WTC11 (cell line): Measurements from ENCODE around the gene DAD1. TPM values are rescaled to one million over a fixed set of nuclear protein-coding genes. Genes with fewer than 3 reads are reported as not detected.

ENCODE experiments used
- ATAC-seq: fragments of 200-7000 bp; cut with Tn5 transposase; 2 replicates; pipeline ENCODE4 v1.10.0; 2021; ENCODE audit warnings: mild to moderate bottlenecking, moderate library complexity
- CTCF ChIA-PET: fragments of 300-600 bp; sonication (Branson Sonifier 250); formaldehyde crosslinking; loops from one replicate; lab custom pipeline; 2021; ENCODE audit warnings: antibody characterized with exemption; lab: Charles Lee
- POLR2A ChIA-PET: fragments of 350-600 bp; sonication (Branson Sonifier 250); formaldehyde crosslinking; loops from one replicate; lab custom pipeline; 2021; ENCODE audit warnings: antibody characterized with exemption; lab: Charles Lee
- DNase-seq: peaks from one replicate; pipeline ENCODE4 v3.0.0; 2021; ENCODE audit warnings: low spot score
- H3K27ac Mint-ChIP-seq: 2 replicates; pipeline ENCODE4 v1.8.0; 2021; ENCODE audit warnings: mixed read lengths
- H3K27me3 Mint-ChIP-seq: 2 replicates; pipeline ENCODE4 v1.8.0; 2021; ENCODE audit warnings: low read depth, mild to moderate bottlenecking, moderate library complexity, mixed read lengths
- H3K36me3 Mint-ChIP-seq: 2 replicates; pipeline ENCODE4 v1.8.0; 2021; ENCODE audit warnings: mixed read lengths
- H3K4me1 Mint-ChIP-seq: 2 replicates; pipeline ENCODE4 v1.8.0; 2022; ENCODE audit warnings: mixed read lengths
- H3K4me3 Mint-ChIP-seq: 2 replicates; pipeline ENCODE4 v1.8.0; 2021; ENCODE audit warnings: mild to moderate bottlenecking, moderate library complexity, mixed read lengths
- H3K9me3 Mint-ChIP-seq: 2 replicates; pipeline ENCODE4 v1.8.0; 2021; ENCODE audit warnings: mixed read lengths
- ELF4 ChIP-seq: sonication (generic); formaldehyde crosslinking; IDR thresholded peaks from 2 replicates; pipeline ENCODE4 v1.8.1; 2022; ENCODE audit warnings: low read depth, mild to moderate bottlenecking, moderate library complexity, missing genetic modification reagents
- EMX1 ChIP-seq: fragments of 250-450 bp; sonication (Bioruptor Pico); IDR thresholded peaks from 2 replicates; pipeline ENCODE4 v1.8.0; 2021; ENCODE audit warnings: mild to moderate bottlenecking
- IRF2 ChIP-seq: sonication (generic); formaldehyde crosslinking; IDR thresholded peaks from 2 replicates; pipeline ENCODE4 v1.8.0; 2022; ENCODE audit warnings: low read depth, missing genetic modification reagents, borderline replicate concordance
- MXD4 ChIP-seq: fragments of 250-450 bp; sonication (Bioruptor Pico); IDR thresholded peaks from 2 replicates; pipeline ENCODE4 v1.8.0; 2021; ENCODE audit warnings: mild to moderate bottlenecking, moderate library complexity, borderline replicate concordance
- NFE2L1 ChIP-seq: sonication (generic); formaldehyde crosslinking; IDR thresholded peaks from 2 replicates; pipeline ENCODE4 v1.8.1; 2023; ENCODE audit warnings: missing genetic modification reagents
- NFYB ChIP-seq: sonication (generic); formaldehyde crosslinking; conservative IDR thresholded peaks from 2 replicates; pipeline ENCODE4 v1.8.0; 2022; ENCODE audit warnings: low read depth, missing genetic modification reagents
- OVOL2 ChIP-seq: fragments of 250-450 bp; sonication (Bioruptor Pico); IDR thresholded peaks from 2 replicates; pipeline ENCODE4 v1.9.0; 2021; ENCODE audit warnings: mild to moderate bottlenecking, borderline replicate concordance
- ZNF423 ChIP-seq: fragments of 250-450 bp; sonication (Bioruptor Pico); IDR thresholded peaks from 2 replicates; pipeline ENCODE4 v2.1.2; 2022; ENCODE audit warnings: mild to moderate bottlenecking, moderate library complexity
- ZNF671 ChIP-seq: fragments of 250-450 bp; sonication (Bioruptor Pico); IDR thresholded peaks from 2 replicates; pipeline ENCODE4 v1.8.0; 2021; ENCODE audit warnings: mild to moderate bottlenecking
- total RNA-seq: library from RNA; stranded (reverse); gene quantifications from 3 replicates; pipeline ENCODE4 v1.2.3, GENCODE V29; 2021
- TF ChIP-seq, protein P1 (sequence below): sonication (generic); formaldehyde crosslinking; IDR thresholded peaks from 2 replicates; pipeline ENCODE4 v1.8.0; 2023; ENCODE audit warnings: mild to moderate bottlenecking, missing genetic modification reagents
- TF ChIP-seq, protein P2 (sequence below): fragments of 200-600 bp; IDR thresholded peaks from 2 replicates; pipeline ENCODE4 v1.8.0; 2022; ENCODE audit warnings: antibody characterized with exemption
- TF ChIP-seq, protein P3 (sequence below): sonication (generic); formaldehyde crosslinking; IDR thresholded peaks from 2 replicates; pipeline ENCODE4 v1.8.1; 2023; ENCODE audit warnings: mild to moderate bottlenecking, missing genetic modification reagents, moderate library complexity
- TF ChIP-seq, protein P4 (sequence below): sonication (generic); formaldehyde crosslinking; IDR thresholded peaks from 2 replicates; pipeline ENCODE4 v1.8.1; 2022; ENCODE audit warnings: low read depth, missing genetic modification reagents, borderline replicate concordance
- TF ChIP-seq, protein P5 (sequence below): sonication (generic); formaldehyde crosslinking; IDR thresholded peaks from 2 replicates; pipeline ENCODE4 v1.8.1; 2023; ENCODE audit warnings: mild to moderate bottlenecking, missing genetic modification reagents

The DAD1 gene
- total RNA-seq, 1 experiment from 2014 or later, result 125 TPM

DNA sequence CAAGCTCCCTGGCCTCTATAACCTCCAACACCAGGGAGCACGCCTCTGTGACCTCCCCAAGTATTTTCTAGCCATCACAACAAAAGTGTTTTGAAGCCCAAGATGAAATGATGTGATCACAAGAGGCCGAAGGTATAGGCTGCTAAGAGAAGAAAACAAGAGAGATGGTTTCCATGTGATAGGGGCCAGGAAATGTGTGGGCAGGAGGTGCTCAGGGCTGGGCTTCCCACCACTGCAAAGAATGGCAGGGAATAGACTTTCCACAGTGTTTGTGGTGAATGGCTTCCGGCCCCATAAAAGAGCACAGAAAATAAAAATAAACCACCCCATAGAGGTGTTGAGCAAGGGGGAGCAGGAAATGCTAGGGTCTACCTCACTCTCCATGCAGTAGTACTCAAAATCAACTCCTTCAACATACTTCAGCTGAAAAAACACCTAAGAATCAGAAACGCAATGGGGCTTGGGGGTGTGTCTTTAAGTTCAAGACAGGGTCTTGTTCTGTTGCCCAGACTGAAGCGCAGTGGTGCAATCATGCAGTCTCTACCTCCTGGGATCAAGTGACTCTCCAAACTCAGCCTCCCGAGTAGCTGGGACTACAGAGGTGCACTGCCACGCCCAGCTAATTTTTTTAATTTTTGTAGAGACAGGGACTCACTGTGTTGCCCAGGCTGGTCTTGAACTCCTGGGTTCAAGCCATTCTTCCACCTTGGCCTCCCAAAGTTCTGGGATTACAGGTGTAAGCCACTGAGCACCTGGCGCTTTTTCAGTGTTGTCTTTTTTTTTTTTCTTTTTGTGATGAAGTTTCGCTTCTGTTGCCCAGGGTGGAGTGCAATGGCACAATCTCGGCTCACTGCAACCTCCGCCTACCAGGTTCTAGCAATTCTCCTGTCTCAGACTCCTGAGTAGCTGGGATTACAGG is 27.1 kb downstream of the DAD1 start (continued):
- TF ChIP-seq ZNF671 (no peak), IRF2 (CRISPR knock-in tag) (no peak)
- TF ChIP-seq, all 79 proteins: peak for 0

DNA sequence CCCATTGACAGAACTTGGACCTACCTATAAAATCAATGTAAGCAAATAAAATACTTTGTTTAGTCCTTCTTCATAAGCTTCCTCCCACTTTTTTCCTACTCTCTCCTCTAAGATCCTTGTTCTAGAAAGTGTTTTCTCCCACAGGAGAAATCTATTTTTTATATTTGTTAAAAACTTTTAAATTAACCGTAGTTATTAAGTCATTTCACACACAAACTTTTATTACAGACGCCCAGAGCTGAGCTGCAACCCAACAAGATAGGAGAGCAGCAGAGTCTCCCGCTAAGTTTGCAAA is 27.7 kb downstream of the DAD1 start:
- H3K27ac Mint-ChIP-seq, result peak overlapping the region; percentile 72
- CTCF ChIA-PET, result interaction anchor here (1.1 to 5.2 kb wide), 4 partner anchors 9 to 205 kb away, joined by 3 to 111 read pairs (median 10); partner anchors contain the start of gene OXA1L

More for the DNA sequence above, 27.7 kb downstream of the DAD1 start:
- peaks cover 33% of the 10 kb centered on the region for H3K4me1 Mint-ChIP-seq
- H3K27me3 Mint-ChIP-seq, result no peaks in the 10 kb centered on the region
- no peak overlapping the region for H3K4me3 Mint-ChIP-seq
- TF ChIP-seq, protein P1, sequence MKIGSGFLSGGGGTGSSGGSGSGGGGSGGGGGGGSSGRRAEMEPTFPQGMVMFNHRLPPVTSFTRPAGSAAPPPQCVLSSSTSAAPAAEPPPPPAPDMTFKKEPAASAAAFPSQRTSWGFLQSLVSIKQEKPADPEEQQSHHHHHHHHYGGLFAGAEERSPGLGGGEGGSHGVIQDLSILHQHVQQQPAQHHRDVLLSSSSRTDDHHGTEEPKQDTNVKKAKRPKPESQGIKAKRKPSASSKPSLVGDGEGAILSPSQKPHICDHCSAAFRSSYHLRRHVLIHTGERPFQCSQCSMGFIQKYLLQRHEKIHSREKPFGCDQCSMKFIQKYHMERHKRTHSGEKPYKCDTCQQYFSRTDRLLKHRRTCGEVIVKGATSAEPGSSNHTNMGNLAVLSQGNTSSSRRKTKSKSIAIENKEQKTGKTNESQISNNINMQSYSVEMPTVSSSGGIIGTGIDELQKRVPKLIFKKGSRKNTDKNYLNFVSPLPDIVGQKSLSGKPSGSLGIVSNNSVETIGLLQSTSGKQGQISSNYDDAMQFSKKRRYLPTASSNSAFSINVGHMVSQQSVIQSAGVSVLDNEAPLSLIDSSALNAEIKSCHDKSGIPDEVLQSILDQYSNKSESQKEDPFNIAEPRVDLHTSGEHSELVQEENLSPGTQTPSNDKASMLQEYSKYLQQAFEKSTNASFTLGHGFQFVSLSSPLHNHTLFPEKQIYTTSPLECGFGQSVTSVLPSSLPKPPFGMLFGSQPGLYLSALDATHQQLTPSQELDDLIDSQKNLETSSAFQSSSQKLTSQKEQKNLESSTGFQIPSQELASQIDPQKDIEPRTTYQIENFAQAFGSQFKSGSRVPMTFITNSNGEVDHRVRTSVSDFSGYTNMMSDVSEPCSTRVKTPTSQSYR, result no peak
- TF ChIP-seq, protein P2, sequence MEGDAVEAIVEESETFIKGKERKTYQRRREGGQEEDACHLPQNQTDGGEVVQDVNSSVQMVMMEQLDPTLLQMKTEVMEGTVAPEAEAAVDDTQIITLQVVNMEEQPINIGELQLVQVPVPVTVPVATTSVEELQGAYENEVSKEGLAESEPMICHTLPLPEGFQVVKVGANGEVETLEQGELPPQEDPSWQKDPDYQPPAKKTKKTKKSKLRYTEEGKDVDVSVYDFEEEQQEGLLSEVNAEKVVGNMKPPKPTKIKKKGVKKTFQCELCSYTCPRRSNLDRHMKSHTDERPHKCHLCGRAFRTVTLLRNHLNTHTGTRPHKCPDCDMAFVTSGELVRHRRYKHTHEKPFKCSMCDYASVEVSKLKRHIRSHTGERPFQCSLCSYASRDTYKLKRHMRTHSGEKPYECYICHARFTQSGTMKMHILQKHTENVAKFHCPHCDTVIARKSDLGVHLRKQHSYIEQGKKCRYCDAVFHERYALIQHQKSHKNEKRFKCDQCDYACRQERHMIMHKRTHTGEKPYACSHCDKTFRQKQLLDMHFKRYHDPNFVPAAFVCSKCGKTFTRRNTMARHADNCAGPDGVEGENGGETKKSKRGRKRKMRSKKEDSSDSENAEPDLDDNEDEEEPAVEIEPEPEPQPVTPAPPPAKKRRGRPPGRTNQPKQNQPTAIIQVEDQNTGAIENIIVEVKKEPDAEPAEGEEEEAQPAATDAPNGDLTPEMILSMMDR, result no peak
- TF ChIP-seq EMX1, result no peak
- TF ChIP-seq ZNF671, result no peak
- TF ChIP-seq, protein P3, sequence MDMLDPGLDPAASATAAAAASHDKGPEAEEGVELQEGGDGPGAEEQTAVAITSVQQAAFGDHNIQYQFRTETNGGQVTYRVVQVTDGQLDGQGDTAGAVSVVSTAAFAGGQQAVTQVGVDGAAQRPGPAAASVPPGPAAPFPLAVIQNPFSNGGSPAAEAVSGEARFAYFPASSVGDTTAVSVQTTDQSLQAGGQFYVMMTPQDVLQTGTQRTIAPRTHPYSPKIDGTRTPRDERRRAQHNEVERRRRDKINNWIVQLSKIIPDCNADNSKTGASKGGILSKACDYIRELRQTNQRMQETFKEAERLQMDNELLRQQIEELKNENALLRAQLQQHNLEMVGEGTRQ, result no peak
- TF ChIP-seq, protein P4, sequence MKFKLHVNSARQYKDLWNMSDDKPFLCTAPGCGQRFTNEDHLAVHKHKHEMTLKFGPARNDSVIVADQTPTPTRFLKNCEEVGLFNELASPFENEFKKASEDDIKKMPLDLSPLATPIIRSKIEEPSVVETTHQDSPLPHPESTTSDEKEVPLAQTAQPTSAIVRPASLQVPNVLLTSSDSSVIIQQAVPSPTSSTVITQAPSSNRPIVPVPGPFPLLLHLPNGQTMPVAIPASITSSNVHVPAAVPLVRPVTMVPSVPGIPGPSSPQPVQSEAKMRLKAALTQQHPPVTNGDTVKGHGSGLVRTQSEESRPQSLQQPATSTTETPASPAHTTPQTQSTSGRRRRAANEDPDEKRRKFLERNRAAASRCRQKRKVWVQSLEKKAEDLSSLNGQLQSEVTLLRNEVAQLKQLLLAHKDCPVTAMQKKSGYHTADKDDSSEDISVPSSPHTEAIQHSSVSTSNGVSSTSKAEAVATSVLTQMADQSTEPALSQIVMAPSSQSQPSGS (CRISPR knock-in tag), result no peak
- no peak for TF ChIP-seq OVOL2 (CRISPR knock-in tag)
- TF ChIP-seq NFE2L1 (CRISPR knock-in tag), result no peak
- TF ChIP-seq, protein P5, sequence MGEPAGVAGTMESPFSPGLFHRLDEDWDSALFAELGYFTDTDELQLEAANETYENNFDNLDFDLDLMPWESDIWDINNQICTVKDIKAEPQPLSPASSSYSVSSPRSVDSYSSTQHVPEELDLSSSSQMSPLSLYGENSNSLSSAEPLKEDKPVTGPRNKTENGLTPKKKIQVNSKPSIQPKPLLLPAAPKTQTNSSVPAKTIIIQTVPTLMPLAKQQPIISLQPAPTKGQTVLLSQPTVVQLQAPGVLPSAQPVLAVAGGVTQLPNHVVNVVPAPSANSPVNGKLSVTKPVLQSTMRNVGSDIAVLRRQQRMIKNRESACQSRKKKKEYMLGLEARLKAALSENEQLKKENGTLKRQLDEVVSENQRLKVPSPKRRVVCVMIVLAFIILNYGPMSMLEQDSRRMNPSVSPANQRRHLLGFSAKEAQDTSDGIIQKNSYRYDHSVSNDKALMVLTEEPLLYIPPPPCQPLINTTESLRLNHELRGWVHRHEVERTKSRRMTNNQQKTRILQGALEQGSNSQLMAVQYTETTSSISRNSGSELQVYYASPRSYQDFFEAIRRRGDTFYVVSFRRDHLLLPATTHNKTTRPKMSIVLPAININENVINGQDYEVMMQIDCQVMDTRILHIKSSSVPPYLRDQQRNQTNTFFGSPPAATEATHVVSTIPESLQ, result no peak
- TF ChIP-seq ELF4 (CRISPR knock-in tag), result no peak
- no peak for TF ChIP-seq NFYB (CRISPR knock-in tag)
- no peak for TF ChIP-seq ZNF423 (CRISPR knock-in tag)
- TF ChIP-seq MXD4, result no peak
- peaks cover 12% of the 10 kb centered on the region for H3K36me3 Mint-ChIP-seq
- ATAC-seq (no peak), DNase-seq (no peak)
- POLR2A ChIA-PET, result no interaction called here
- H3K9me3 Mint-ChIP-seq, result no peaks in the 10 kb centered on the region
